WTC11 (cell line): ENCODE results near the gene CD247. TPM values are rescaled to one million over a fixed set of nuclear protein-coding genes. Genes with fewer than 3 reads are reported as not detected.

Source experiments
- ATAC-seq: fragments of 200-7000 bp; cut with Tn5 transposase; 2 replicates; pipeline ENCODE4 v1.10.0; 2021; ENCODE audit warnings: mild to moderate bottlenecking, moderate library complexity
- CTCF ChIA-PET: fragments of 300-600 bp; sonication (Branson Sonifier 250); formaldehyde crosslinking; loops from one replicate; lab custom pipeline; 2021; ENCODE audit warnings: antibody characterized with exemption; lab: Charles Lee
- POLR2A ChIA-PET: fragments of 350-600 bp; sonication (Branson Sonifier 250); formaldehyde crosslinking; loops from one replicate; lab custom pipeline; 2021; ENCODE audit warnings: antibody characterized with exemption; lab: Charles Lee
- DNase-seq: peaks from one replicate; pipeline ENCODE4 v3.0.0; 2021; ENCODE audit warnings: low spot score
- H3K27ac Mint-ChIP-seq: 2 replicates; pipeline ENCODE4 v1.8.0; 2021; ENCODE audit warnings: mixed read lengths
- H3K27me3 Mint-ChIP-seq: 2 replicates; pipeline ENCODE4 v1.8.0; 2021; ENCODE audit warnings: low read depth, mild to moderate bottlenecking, moderate library complexity, mixed read lengths
- H3K36me3 Mint-ChIP-seq: 2 replicates; pipeline ENCODE4 v1.8.0; 2021; ENCODE audit warnings: mixed read lengths
- H3K4me1 Mint-ChIP-seq: 2 replicates; pipeline ENCODE4 v1.8.0; 2022; ENCODE audit warnings: mixed read lengths
- H3K4me3 Mint-ChIP-seq: 2 replicates; pipeline ENCODE4 v1.8.0; 2021; ENCODE audit warnings: mild to moderate bottlenecking, moderate library complexity, mixed read lengths
- H3K9me3 Mint-ChIP-seq: 2 replicates; pipeline ENCODE4 v1.8.0; 2021; ENCODE audit warnings: mixed read lengths
- CBFB ChIP-seq: sonication (generic); formaldehyde crosslinking; IDR thresholded peaks from 2 replicates; pipeline ENCODE4 v1.8.1; 2022; ENCODE audit warnings: mild to moderate bottlenecking, low read depth, missing genetic modification reagents
- CREM ChIP-seq: sonication (generic); formaldehyde crosslinking; IDR thresholded peaks from 2 replicates; pipeline ENCODE4 v1.8.1; 2022; ENCODE audit warnings: mild to moderate bottlenecking, missing genetic modification reagents, moderate library complexity
- E2F1 ChIP-seq: sonication (generic); formaldehyde crosslinking; IDR thresholded peaks from 2 replicates; pipeline ENCODE4 v1.8.0; 2022; ENCODE audit warnings: mild to moderate bottlenecking, missing genetic modification reagents
- GTF2I ChIP-seq: fragments of 250-450 bp; sonication (Bioruptor Pico); conservative IDR thresholded peaks from 2 replicates; pipeline ENCODE4 v1.4.0; 2021; ENCODE audit warnings: mild to moderate bottlenecking
- IRF1 ChIP-seq: sonication (generic); formaldehyde crosslinking; IDR thresholded peaks from 2 replicates; pipeline ENCODE4 v1.8.0; 2023; ENCODE audit warnings: missing genetic modification reagents
- IRF2 ChIP-seq: sonication (generic); formaldehyde crosslinking; IDR thresholded peaks from 2 replicates; pipeline ENCODE4 v1.8.0; 2022; ENCODE audit warnings: low read depth, missing genetic modification reagents, borderline replicate concordance
- JUN ChIP-seq: sonication (generic); formaldehyde crosslinking; IDR thresholded peaks from 2 replicates; pipeline ENCODE4 v1.8.0; 2023; ENCODE audit warnings: mild to moderate bottlenecking, missing genetic modification reagents
- MYBL2 ChIP-seq: sonication (generic); formaldehyde crosslinking; IDR thresholded peaks from 2 replicates; pipeline ENCODE4 v1.8.1; 2023; ENCODE audit warnings: mild to moderate bottlenecking, moderate library complexity, missing genetic modification reagents
- PRRX2 ChIP-seq: fragments of 250-450 bp; sonication (Bioruptor Pico); IDR thresholded peaks from 2 replicates; pipeline ENCODE4 v1.8.0; 2021; ENCODE audit warnings: mild to moderate bottlenecking
- SP1 ChIP-seq: sonication (generic); formaldehyde crosslinking; conservative IDR thresholded peaks from 2 replicates; pipeline ENCODE4 v1.8.1; 2022; ENCODE audit warnings: missing genetic modification reagents
- TEAD4 ChIP-seq: sonication (generic); formaldehyde crosslinking; IDR thresholded peaks from 2 replicates; pipeline ENCODE4 v1.8.0; 2022; ENCODE audit warnings: mild to moderate bottlenecking, missing genetic modification reagents
- TP53 ChIP-seq: sonication (generic); formaldehyde crosslinking; IDR thresholded peaks from 2 replicates; pipeline ENCODE4 v1.8.1; 2023; ENCODE audit warnings: mild to moderate bottlenecking, missing genetic modification reagents
- USF2 ChIP-seq: sonication (generic); formaldehyde crosslinking; IDR thresholded peaks from 2 replicates; pipeline ENCODE4 v1.8.1; 2023; ENCODE audit warnings: mild to moderate bottlenecking, missing genetic modification reagents, moderate library complexity
- ZNF232 ChIP-seq: sonication (generic); formaldehyde crosslinking; IDR thresholded peaks from 2 replicates; pipeline ENCODE4 v1.8.0; 2022; ENCODE audit warnings: mild to moderate bottlenecking, missing genetic modification reagents
- total RNA-seq: library from RNA; stranded (reverse); gene quantifications from 3 replicates; pipeline ENCODE4 v1.2.3, GENCODE V29; 2021
- TF ChIP-seq, protein P1 (sequence below): fragments of 250-450 bp; sonication (Bioruptor Pico); IDR thresholded peaks from 2 replicates; pipeline ENCODE4 v1.9.0; 2021; ENCODE audit warnings: moderate library complexity, mild to moderate bottlenecking, inconsistent platforms, borderline replicate concordance
- TF ChIP-seq, protein P2 (sequence below): sonication (generic); formaldehyde crosslinking; IDR thresholded peaks from 2 replicates; pipeline ENCODE4 v1.8.1; 2022; ENCODE audit warnings: low read depth, mild to moderate bottlenecking, moderate library complexity, missing genetic modification reagents, borderline replicate concordance
- TF ChIP-seq, protein P3 (sequence below): fragments of 250-450 bp; sonication (Bioruptor Pico); IDR thresholded peaks from 2 replicates; pipeline ENCODE4 v1.9.0; 2021; ENCODE audit warnings: mild to moderate bottlenecking

CD247 gene
- total RNA-seq, 1 experiment from 2014 or later = 1.8 TPM

GRCh38 chr1:167409183-167409582 lies 109.1 kb downstream of the CD247 start (continued):
- TF ChIP-seq, protein P1, sequence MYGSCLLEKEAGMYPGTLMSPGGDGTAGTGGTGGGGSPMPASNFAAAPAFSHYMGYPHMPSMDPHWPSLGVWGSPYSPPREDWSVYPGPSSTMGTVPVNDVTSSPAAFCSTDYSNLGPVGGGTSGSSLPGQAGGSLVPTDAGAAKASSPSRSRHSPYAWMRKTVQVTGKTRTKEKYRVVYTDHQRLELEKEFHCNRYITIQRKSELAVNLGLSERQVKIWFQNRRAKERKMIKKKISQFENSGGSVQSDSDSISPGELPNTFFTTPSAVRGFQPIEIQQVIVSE (CRISPR knock-in tag) = no peak
- TF ChIP-seq PRRX2 (CRISPR knock-in tag) = no peak
- TF ChIP-seq CBFB (CRISPR knock-in tag) = no peak

DNA sequence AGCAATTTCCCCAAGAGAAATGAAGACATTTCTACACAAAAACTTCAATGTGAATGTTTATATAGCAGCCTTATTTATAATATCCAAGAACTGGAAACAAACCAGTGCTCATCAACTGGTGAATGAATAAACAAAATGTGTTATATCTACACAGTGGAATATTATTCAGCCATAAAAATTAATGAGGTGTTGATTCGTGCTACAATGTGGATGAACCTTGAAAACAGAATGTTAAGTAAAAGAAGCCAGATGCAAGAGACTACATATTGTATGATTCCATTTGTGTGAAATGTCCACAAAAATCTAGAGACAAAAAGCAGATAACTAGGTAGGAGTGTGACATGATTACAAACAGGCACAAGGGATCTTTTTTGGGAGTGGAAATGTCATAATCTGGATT lies 110.0 kb downstream of the CD247 start:
- ATAC-seq (no peak), DNase-seq (no peak)
- Mint-ChIP-seq H3K27me3 (no peaks in the 10 kb centered on the region), H3K36me3 (peaks cover 39% of the 10 kb centered on the region), H3K4me1 (peaks cover 3% of the 10 kb centered on the region; the same call in 1 of the 2 replicates), H3K27ac (no peak overlapping the region), H3K4me3 (no peak overlapping the region), H3K9me3 (no peaks in the 10 kb centered on the region)
- TF ChIP-seq TP53 (CRISPR knock-in tag) (no peak), IRF2 (no peak), JUN (no peak), TEAD4 (CRISPR knock-in tag) (no peak), CREM (no peak), MYBL2 (CRISPR knock-in tag) (no peak), USF2 (CRISPR knock-in tag) (no peak), IRF1 (CRISPR knock-in tag) (no peak)
- POLR2A ChIA-PET = no interaction called here
- CTCF ChIA-PET = interaction anchor here (1.6 to 1.7 kb wide), 2 partner anchors 17 to 140 kb away, joined by 5 to 9 read pairs; no protein-coding TSS in a partner anchor

DNA sequence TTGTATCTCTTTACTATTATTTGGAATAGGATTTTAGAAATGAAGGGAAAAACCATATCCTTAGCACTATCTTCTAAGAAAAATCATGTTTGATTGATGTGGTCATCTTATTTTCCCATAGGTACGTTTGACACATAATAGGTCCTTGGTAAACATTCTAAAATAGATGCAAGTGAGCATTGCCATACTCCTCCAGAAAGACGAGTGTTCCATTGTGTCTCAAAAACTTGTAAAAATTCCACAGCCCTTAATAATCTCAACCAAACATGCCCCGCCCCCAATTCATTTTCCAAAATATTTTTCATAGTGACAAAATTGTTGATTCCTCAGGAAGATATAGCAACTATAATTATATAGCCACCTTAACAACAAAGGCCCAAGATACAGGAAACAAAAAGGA lies 113.4 kb downstream of the CD247 start:
- H3K27me3 Mint-ChIP-seq = no peaks in the 10 kb centered on the region
- H3K4me1 Mint-ChIP-seq = peaks cover 3% of the 10 kb centered on the region; the same call in 1 of the 2 replicates
- DNase-seq = no peak
- CTCF ChIA-PET = interaction anchor here (0.6 to 1.0 kb wide), 3 partner anchors 63 to 231 kb away, joined by 3 to 4 read pairs (median 3); no protein-coding TSS in a partner anchor
- no peak overlapping the region for H3K4me3 Mint-ChIP-seq
- H3K27ac Mint-ChIP-seq = no peak overlapping the region
- POLR2A ChIA-PET = no interaction called here
- peaks cover 36% of the 10 kb centered on the region for H3K36me3 Mint-ChIP-seq
- TF ChIP-seq ZNF232 (CRISPR knock-in tag) (no peak), E2F1 (no peak), MYBL2 (CRISPR knock-in tag) (no peak), SP1 (no peak), GTF2I (no peak)
- TF ChIP-seq, protein P2, sequence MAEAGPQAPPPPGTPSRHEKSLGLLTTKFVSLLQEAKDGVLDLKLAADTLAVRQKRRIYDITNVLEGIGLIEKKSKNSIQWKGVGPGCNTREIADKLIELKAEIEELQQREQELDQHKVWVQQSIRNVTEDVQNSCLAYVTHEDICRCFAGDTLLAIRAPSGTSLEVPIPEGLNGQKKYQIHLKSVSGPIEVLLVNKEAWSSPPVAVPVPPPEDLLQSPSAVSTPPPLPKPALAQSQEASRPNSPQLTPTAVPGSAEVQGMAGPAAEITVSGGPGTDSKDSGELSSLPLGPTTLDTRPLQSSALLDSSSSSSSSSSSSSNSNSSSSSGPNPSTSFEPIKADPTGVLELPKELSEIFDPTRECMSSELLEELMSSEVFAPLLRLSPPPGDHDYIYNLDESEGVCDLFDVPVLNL (CRISPR knock-in tag) = no peak
- TF ChIP-seq, protein P3, sequence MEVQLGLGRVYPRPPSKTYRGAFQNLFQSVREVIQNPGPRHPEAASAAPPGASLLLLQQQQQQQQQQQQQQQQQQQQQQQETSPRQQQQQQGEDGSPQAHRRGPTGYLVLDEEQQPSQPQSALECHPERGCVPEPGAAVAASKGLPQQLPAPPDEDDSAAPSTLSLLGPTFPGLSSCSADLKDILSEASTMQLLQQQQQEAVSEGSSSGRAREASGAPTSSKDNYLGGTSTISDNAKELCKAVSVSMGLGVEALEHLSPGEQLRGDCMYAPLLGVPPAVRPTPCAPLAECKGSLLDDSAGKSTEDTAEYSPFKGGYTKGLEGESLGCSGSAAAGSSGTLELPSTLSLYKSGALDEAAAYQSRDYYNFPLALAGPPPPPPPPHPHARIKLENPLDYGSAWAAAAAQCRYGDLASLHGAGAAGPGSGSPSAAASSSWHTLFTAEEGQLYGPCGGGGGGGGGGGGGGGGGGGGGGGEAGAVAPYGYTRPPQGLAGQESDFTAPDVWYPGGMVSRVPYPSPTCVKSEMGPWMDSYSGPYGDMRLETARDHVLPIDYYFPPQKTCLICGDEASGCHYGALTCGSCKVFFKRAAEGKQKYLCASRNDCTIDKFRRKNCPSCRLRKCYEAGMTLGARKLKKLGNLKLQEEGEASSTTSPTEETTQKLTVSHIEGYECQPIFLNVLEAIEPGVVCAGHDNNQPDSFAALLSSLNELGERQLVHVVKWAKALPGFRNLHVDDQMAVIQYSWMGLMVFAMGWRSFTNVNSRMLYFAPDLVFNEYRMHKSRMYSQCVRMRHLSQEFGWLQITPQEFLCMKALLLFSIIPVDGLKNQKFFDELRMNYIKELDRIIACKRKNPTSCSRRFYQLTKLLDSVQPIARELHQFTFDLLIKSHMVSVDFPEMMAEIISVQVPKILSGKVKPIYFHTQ (CRISPR knock-in tag) = no peak
- H3K9me3 Mint-ChIP-seq = no peaks in the 10 kb centered on the region
- no peak for ATAC-seq
